Natural killer cell (primary cell): Measurements from ENCODE around the gene METTL22. TPM values are rescaled to one million over a fixed set of nuclear protein-coding genes. Genes with fewer than 3 reads are reported as not detected.
"Not testable (repeated sequence)": the region's sequence is repeated elsewhere in the genome, so short reads cannot be mapped to it uniquely, and the experiment has no call there.

Experiments used
- ATAC-seq, 3 donors: fragments of 150-1000 bp in 2 of 3; fragments of 200-7000 bp in 1 of 3; cut with Tn5 transposase; 1 replicate in 1 of 3; 2 replicates in 2 of 3; pipeline ENCODE4 v1.10.0; 2021; ENCODE audit warnings: mild to moderate bottlenecking in 2 of 3, moderate library complexity in 2 of 3
- DNase-seq, 2 donors: peaks; one replicate each; pipeline versions ENCODE4 v3.0.0 to v3.0.0-alpha.2; 2013 to 2021; ENCODE audit warnings: mixed read lengths in 1 of 2
- H3K27ac ChIP-seq: one replicate; pipeline ENCODE4 v1.5.1; 2013; ENCODE audit warnings: mild to moderate bottlenecking, low read length
- H3K27me3 ChIP-seq: one replicate; pipeline ENCODE4 v1.6.1; 2013; ENCODE audit warnings: low read length; ENCODE audit not compliant: control insufficient read depth, insufficient read depth
- H3K36me3 ChIP-seq: one replicate; pipeline ENCODE4 v1.6.1; 2013; ENCODE audit warnings: low read length; ENCODE audit not compliant: control insufficient read depth, insufficient read depth
- H3K4me1 ChIP-seq: one replicate; pipeline ENCODE4 v1.6.1; 2013; ENCODE audit warnings: low read length; ENCODE audit not compliant: control insufficient read depth, insufficient read depth
- H3K4me3 ChIP-seq: one replicate; pipeline ENCODE4 v1.5.1; 2013; ENCODE audit warnings: low read length
- H3K9me3 ChIP-seq: one replicate; pipeline ENCODE4 v1.6.1; 2013; ENCODE audit warnings: low read length; ENCODE audit not compliant: control insufficient read depth, insufficient read depth
- H3K27ac Mint-ChIP-seq, 2 donors: one replicate each; pipeline ENCODE4 v1.8.0; 2022; ENCODE audit warnings: mild to moderate bottlenecking in 2 of 2, mixed read lengths in 2 of 2, moderate library complexity in 1 of 2
- H3K27me3 Mint-ChIP-seq, 2 donors: one replicate each; pipeline ENCODE4 v1.8.0; 2022; ENCODE audit warnings: low read depth in 2 of 2, mixed read lengths in 2 of 2
- H3K36me3 Mint-ChIP-seq: one replicate; pipeline ENCODE4 v1.8.0; 2022; ENCODE audit warnings: mixed read lengths
- H3K4me1 Mint-ChIP-seq, 2 donors: one replicate each; pipeline ENCODE4 v1.8.0; 2022; ENCODE audit warnings: mixed read lengths in 2 of 2
- H3K4me3 Mint-ChIP-seq: one replicate; pipeline ENCODE4 v1.8.0; 2022; ENCODE audit warnings: mild to moderate bottlenecking, moderate library complexity, mixed read lengths
- H3K9me3 Mint-ChIP-seq, 2 donors: one replicate each; pipeline ENCODE4 v1.8.0; 2022; ENCODE audit warnings: mixed read lengths in 2 of 2
- CTCF ChIP-seq: fragments of 200-600 bp; IDR thresholded peaks from one replicate; pipeline ENCODE4 v1.8.0; 2022; ENCODE audit warnings: antibody characterized with exemption
- WGBS: methylation state at CpG from one replicate; pipeline ENCODE4 v1.1.7; 2013; ENCODE audit warnings: missing lambda C conversion rate; ENCODE audit not compliant: insufficient coverage; 5-methylcytosine and 5-hydroxymethylcytosine counted together
- intact Hi-C: fragments of 100-400 bp; cut with micrococcal nuclease; formaldehyde crosslinking; loops from one replicate; pipeline ENCODE4 v1.14.2; 2022
- total RNA-seq, 4 donors: library from RNA; stranded (reverse); fragments of 120-200 nt in 1 of 4; gene quantifications; one replicate each; pipeline versions ENCODE4 v1.2.3 to v1.2.4, GENCODE V29; 2013 to 2022

The METTL22 gene
- total RNA-seq, 3 donors from 2014 or later (not counting 1 experiment from before 2014, with no cell fraction given), result 27.1 to 45.8 (median 38.9) TPM

- Histone ChIP-seq H3K27ac (no peak overlapping the region), H3K9me3 (no peaks in the 10 kb centered on the region), H3K36me3 (peaks cover 27% of the 10 kb centered on the region), H3K4me1 (peaks cover 4% of the 10 kb centered on the region), H3K4me3 (no peak overlapping the region), H3K27me3 (no peaks in the 10 kb centered on the region)
- no peak for ATAC-seq
- Mint-ChIP-seq H3K4me1 (peaks cover 2% of the 10 kb centered on the region in 2 donors), H3K4me3 (no peak overlapping the region), H3K36me3 (peaks cover 8% of the 10 kb centered on the region), H3K27me3 (no peaks in the 10 kb centered on the region), H3K9me3 (no peaks in the 10 kb centered on the region), H3K27ac (no peak overlapping the region)
- WGBS, result 83% methylated on average over 8 of the region's 8 CpGs
- TF ChIP-seq CTCF, result no peak
- no peak for DNase-seq
- intact Hi-C loops, result no loop called here
These were observed 28.5 kb downstream of the METTL22 start for GRCh38 chr16:8649829-8650554.

GRCh38 chr16:8651958-8652357, 30.5 kb downstream of the METTL22 start:
- H3K27ac ChIP-seq, H3K9me3 ChIP-seq, DNase-seq, H3K4me1 ChIP-seq, intact Hi-C loops, ATAC-seq, H3K36me3 Mint-ChIP-seq, H3K4me3 ChIP-seq, H3K9me3 Mint-ChIP-seq, H3K27me3 Mint-ChIP-seq, H3K27ac Mint-ChIP-seq, H3K4me1 Mint-ChIP-seq, H3K27me3 ChIP-seq, H3K4me3 Mint-ChIP-seq: not testable (repeated sequence)
- 94% methylated on average over 6 of the region's 7 CpGs for WGBS
- H3K36me3 ChIP-seq, result peaks cover 12% of the 10 kb centered on the region

GRCh38 chr16:8655184-8655717, 33.8 kb downstream of the METTL22 start:
- Histone ChIP-seq H3K36me3 (no peaks in the 10 kb centered on the region), H3K27me3 (no peaks in the 10 kb centered on the region), H3K9me3 (no peaks in the 10 kb centered on the region), H3K27ac (no peak overlapping the region), H3K4me1 (no peaks in the 10 kb centered on the region), H3K4me3 (no peak overlapping the region)
- no peak for TF ChIP-seq CTCF
- H3K4me3 Mint-ChIP-seq, result no peak overlapping the region
- H3K9me3 Mint-ChIP-seq, result no peaks in the 10 kb centered on the region
- no peaks in the 10 kb centered on the region for H3K27me3 Mint-ChIP-seq
- DNase-seq (peak in 1 of 2 donors; percentile 40), ATAC-seq (peak in 1 of 3 donors; percentile 70)
- H3K4me1 Mint-ChIP-seq, result no peaks in the 10 kb centered on the region
- H3K36me3 Mint-ChIP-seq, result no peaks in the 10 kb centered on the region
- H3K27ac Mint-ChIP-seq, result no peak overlapping the region
- 64% methylated on average over 1 of the region's 1 CpG for WGBS
- intact Hi-C loops, result no loop called here

GRCh38 chr16:8656376-8656775, 34.9 kb downstream of the METTL22 start:
- TF ChIP-seq CTCF, result no peak

More at GRCh38 chr16:8656376-8656775, 34.9 kb downstream of the METTL22 start:
- DNase-seq (no peak), ATAC-seq (no peak)
- Mint-ChIP-seq H3K27me3 (no peaks in the 10 kb centered on the region), H3K27ac (no peak overlapping the region), H3K4me3 (no peak overlapping the region), H3K36me3 (no peaks in the 10 kb centered on the region), H3K4me1 (no peaks in the 10 kb centered on the region), H3K9me3 (no peaks in the 10 kb centered on the region)
- intact Hi-C loops, result no loop called here
- no peaks in the 10 kb centered on the region for H3K4me1 ChIP-seq
- 62% methylated on average over 3 of the region's 3 CpGs for WGBS
- H3K27ac ChIP-seq, result no peak overlapping the region
- no peak overlapping the region for H3K4me3 ChIP-seq
- H3K9me3 ChIP-seq, result no peaks in the 10 kb centered on the region
- no peaks in the 10 kb centered on the region for H3K36me3 ChIP-seq
- no peaks in the 10 kb centered on the region for H3K27me3 ChIP-seq
